HepG2 (cell line): ENCODE results near the gene YWHAE. TPM values are rescaled to one million over a fixed set of nuclear protein-coding genes. Genes with fewer than 3 reads are reported as not detected.
A peak's percentile ranks its signal among the peaks of the same experiment; 100 is the strongest.

Experiments
- ATF1 ChIP-seq: IDR thresholded peaks from 2 replicates; pipeline ENCODE4 v1.6.1; 2016; ENCODE audit warnings: mild to moderate bottlenecking, control low read depth
- CCDC6 ChIP-seq: sonication (generic); formaldehyde crosslinking; IDR thresholded peaks from 2 replicates; pipeline ENCODE4 v1.8.1; 2022; ENCODE audit warnings: mild to moderate bottlenecking, missing genetic modification reagents, moderate library complexity
- KAT7 ChIP-seq: IDR thresholded peaks from 2 replicates; pipeline ENCODE4 v1.6.1; 2018; ENCODE audit warnings: borderline replicate concordance, missing compliant biosample characterization
- NCOA5 ChIP-seq: sonication (generic); formaldehyde crosslinking; IDR thresholded peaks from 2 replicates; pipeline ENCODE4 v1.4.0; 2020; ENCODE audit warnings: missing genetic modification reagents
- NFKBIZ ChIP-seq: IDR thresholded peaks from 2 replicates; pipeline ENCODE4 v1.6.1; 2018; ENCODE audit warnings: missing genetic modification reagents, missing compliant biosample characterization
- NRL ChIP-seq: sonication (generic); formaldehyde crosslinking; IDR thresholded peaks from 2 replicates; pipeline ENCODE4 v1.5.0; 2020; ENCODE audit warnings: missing genetic modification reagents, mild to moderate bottlenecking, moderate library complexity, borderline replicate concordance
- PHF21A ChIP-seq: sonication (generic); formaldehyde crosslinking; IDR thresholded peaks from 2 replicates; pipeline ENCODE4 v1.5.0; 2020; ENCODE audit warnings: mild to moderate bottlenecking, missing genetic modification reagents
- POLR2AphosphoS2 ChIP-seq: IDR thresholded peaks from 2 replicates; pipeline ENCODE4 v1.6.1; 2011; ENCODE audit warnings: low read depth, low read length, improper control_type of control experiment
- REPIN1 ChIP-seq: sonication (generic); formaldehyde crosslinking; IDR thresholded peaks from 2 replicates; pipeline ENCODE4 v1.8.0; 2022; ENCODE audit warnings: missing genetic modification reagents, low read depth, mild to moderate bottlenecking, borderline replicate concordance
- TBP ChIP-seq: sonication (generic); formaldehyde crosslinking; IDR thresholded peaks from 2 replicates; pipeline ENCODE4 v1.5.0; 2020; ENCODE audit warnings: missing genetic modification reagents
- ZKSCAN5 ChIP-seq: sonication (generic); formaldehyde crosslinking; IDR thresholded peaks from 2 replicates; pipeline ENCODE4 v1.5.1; 2020; ENCODE audit warnings: mild to moderate bottlenecking, missing genetic modification reagents
- ZNF160 ChIP-seq: sonication (generic); formaldehyde crosslinking; IDR thresholded peaks from 2 replicates; pipeline ENCODE4 v1.8.0; 2022; ENCODE audit warnings: mild to moderate bottlenecking, inconsistent platforms, missing genetic modification reagents
- ZNF225 ChIP-seq: sonication (generic); formaldehyde crosslinking; IDR thresholded peaks from 2 replicates; pipeline ENCODE4 v1.4.0; 2020; ENCODE audit warnings: mild to moderate bottlenecking, missing genetic modification reagents
- ZNF33A ChIP-seq: sonication (generic); formaldehyde crosslinking; IDR thresholded peaks from 2 replicates; pipeline ENCODE4 v1.5.1; 2020; ENCODE audit warnings: missing genetic modification reagents, mild to moderate bottlenecking, moderate library complexity, borderline replicate concordance
- polyA plus RNA-seq, 8 experiments: library from polyadenylated mRNA; depleted of rRNA in 3 of 8; stranded (reverse) in 7 of 8; unstranded in 1 of 8; fragments of >200 nt; fragmentation: Illumina TruSeq in 4 of 8; extraction: Trizol in 4 of 8; gene quantifications; 2 replicates each; pipeline versions ENCODE4 v1.2.1 to v1.2.3, GENCODE V29; 2011 to 2016; ENCODE audit warnings: low read depth in 4 of 8, missing spikeins in 1 of 8, mixed read lengths in 1 of 8; ENCODE audit not compliant: insufficient read depth in 1 of 8
- total RNA-seq, 5 experiments: library from RNA; depleted of rRNA; stranded (reverse); fragments of >200 nt; fragmentation: Illumina TruSeq; extraction: Trizol; gene quantifications; 2 replicates each; pipeline ENCODE4 v1.2.3, GENCODE V29; 2016; ENCODE audit warnings: low read depth in 1 of 5
- TF ChIP-seq, protein P1 (sequence below): sonication (generic); formaldehyde crosslinking; IDR thresholded peaks from 2 replicates; pipeline ENCODE4 v1.8.1; 2022; ENCODE audit warnings: low read depth, mild to moderate bottlenecking, missing genetic modification reagents
- TF ChIP-seq, protein P2 (sequence below): sonication (generic); formaldehyde crosslinking; IDR thresholded peaks from 2 replicates; pipeline ENCODE4 v1.4.0; 2020; ENCODE audit warnings: missing genetic modification reagents, mild to moderate bottlenecking, borderline replicate concordance
- TF ChIP-seq, protein P3 (sequence below): sonication (generic); formaldehyde crosslinking; IDR thresholded peaks from 2 replicates; pipeline ENCODE4 v1.9.0; 2021; ENCODE audit warnings: mild to moderate bottlenecking, missing genetic modification reagents

The YWHAE gene
- total and polyA plus RNA-seq, 2 of the 13 experiments (the other 11 are each of a cell fraction or from before 2014, with no cell fraction given): 256 to 335 TPM

DNA sequence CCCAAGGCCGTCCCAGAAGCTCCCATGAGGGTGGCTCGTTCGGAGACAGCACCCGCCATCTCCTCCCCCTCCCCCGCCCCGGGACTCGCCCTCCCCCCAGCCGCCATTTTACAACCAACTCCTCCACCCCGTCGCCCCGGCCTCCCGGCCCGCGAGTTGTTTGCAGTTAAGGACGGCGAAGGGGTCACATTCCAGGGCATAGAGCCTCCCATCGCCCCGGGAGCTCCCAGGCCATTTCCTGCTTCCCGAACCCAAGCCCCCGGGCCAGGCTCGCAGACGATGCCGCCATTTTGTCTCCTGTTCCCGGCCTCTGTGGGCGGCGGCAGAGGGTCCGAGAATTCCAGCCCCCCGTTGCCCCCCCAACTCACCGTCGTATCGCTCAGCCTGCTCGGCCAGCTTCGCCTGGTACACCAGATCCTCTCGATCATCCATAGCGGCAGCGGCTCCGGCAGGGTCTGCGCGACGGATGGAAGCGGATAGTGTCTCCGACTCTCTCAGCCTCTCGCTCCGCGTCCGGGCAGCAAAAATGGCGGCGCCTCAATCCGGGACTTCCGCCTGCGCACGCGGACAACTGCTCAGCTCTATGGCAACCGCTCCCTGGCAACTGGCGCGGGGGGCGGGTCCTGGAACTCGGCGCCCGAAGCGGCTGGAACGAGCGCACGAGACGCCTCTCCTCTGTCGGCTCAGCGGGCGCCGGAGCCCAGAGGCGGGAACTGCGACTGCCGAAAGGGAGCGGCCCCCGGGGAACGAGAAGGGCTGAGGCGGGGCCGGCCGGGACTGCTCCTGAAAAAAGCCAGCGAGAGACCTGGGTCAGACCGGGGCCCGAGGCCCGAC, at the start of gene YWHAE (continued):
- peak; percentile 75; the same call in 1 of the 2 replicates for TF ChIP-seq NRL (CRISPR knock-in tag)
- TF ChIP-seq ZNF225: peak; percentile 55; the same call in 1 of the 2 replicates
- no peak for TF ChIP-seq ATF1 (CRISPR knock-in tag)
- TF ChIP-seq NCOA5 (CRISPR knock-in tag): no peak
- TF ChIP-seq CCDC6 (CRISPR knock-in tag): peak; percentile 59
- no peak for TF ChIP-seq KAT7 (CRISPR knock-in tag)
- TF ChIP-seq, protein P1, sequence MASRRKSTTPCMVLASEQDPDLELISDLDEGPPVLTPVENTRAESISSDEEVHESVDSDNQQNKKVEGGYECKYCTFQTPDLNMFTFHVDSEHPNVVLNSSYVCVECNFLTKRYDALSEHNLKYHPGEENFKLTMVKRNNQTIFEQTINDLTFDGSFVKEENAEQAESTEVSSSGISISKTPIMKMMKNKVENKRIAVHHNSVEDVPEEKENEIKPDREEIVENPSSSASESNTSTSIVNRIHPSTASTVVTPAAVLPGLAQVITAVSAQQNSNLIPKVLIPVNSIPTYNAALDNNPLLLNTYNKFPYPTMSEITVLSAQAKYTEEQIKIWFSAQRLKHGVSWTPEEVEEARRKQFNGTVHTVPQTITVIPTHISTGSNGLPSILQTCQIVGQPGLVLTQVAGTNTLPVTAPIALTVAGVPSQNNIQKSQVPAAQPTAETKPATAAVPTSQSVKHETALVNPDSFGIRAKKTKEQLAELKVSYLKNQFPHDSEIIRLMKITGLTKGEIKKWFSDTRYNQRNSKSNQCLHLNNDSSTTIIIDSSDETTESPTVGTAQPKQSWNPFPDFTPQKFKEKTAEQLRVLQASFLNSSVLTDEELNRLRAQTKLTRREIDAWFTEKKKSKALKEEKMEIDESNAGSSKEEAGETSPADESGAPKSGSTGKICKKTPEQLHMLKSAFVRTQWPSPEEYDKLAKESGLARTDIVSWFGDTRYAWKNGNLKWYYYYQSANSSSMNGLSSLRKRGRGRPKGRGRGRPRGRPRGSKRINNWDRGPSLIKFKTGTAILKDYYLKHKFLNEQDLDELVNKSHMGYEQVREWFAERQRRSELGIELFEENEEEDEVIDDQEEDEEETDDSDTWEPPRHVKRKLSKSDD (CRISPR knock-in tag): peak; percentile 97
- TF ChIP-seq ZNF33A: peak; percentile 93; the same call in 1 of the 2 replicates
- TF ChIP-seq ZKSCAN5 (CRISPR knock-in tag): 0 out of 2 replicates have a peak, but pooled peaks have one; percentile 37
- no peak for TF ChIP-seq TBP (CRISPR knock-in tag)
- TF ChIP-seq, protein P2, sequence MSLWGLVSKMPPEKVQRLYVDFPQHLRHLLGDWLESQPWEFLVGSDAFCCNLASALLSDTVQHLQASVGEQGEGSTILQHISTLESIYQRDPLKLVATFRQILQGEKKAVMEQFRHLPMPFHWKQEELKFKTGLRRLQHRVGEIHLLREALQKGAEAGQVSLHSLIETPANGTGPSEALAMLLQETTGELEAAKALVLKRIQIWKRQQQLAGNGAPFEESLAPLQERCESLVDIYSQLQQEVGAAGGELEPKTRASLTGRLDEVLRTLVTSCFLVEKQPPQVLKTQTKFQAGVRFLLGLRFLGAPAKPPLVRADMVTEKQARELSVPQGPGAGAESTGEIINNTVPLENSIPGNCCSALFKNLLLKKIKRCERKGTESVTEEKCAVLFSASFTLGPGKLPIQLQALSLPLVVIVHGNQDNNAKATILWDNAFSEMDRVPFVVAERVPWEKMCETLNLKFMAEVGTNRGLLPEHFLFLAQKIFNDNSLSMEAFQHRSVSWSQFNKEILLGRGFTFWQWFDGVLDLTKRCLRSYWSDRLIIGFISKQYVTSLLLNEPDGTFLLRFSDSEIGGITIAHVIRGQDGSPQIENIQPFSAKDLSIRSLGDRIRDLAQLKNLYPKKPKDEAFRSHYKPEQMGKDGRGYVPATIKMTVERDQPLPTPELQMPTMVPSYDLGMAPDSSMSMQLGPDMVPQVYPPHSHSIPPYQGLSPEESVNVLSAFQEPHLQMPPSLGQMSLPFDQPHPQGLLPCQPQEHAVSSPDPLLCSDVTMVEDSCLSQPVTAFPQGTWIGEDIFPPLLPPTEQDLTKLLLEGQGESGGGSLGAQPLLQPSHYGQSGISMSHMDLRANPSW (CRISPR knock-in tag): no peak; the same call in 1 of the 2 replicates
- TF ChIP-seq, protein P3, sequence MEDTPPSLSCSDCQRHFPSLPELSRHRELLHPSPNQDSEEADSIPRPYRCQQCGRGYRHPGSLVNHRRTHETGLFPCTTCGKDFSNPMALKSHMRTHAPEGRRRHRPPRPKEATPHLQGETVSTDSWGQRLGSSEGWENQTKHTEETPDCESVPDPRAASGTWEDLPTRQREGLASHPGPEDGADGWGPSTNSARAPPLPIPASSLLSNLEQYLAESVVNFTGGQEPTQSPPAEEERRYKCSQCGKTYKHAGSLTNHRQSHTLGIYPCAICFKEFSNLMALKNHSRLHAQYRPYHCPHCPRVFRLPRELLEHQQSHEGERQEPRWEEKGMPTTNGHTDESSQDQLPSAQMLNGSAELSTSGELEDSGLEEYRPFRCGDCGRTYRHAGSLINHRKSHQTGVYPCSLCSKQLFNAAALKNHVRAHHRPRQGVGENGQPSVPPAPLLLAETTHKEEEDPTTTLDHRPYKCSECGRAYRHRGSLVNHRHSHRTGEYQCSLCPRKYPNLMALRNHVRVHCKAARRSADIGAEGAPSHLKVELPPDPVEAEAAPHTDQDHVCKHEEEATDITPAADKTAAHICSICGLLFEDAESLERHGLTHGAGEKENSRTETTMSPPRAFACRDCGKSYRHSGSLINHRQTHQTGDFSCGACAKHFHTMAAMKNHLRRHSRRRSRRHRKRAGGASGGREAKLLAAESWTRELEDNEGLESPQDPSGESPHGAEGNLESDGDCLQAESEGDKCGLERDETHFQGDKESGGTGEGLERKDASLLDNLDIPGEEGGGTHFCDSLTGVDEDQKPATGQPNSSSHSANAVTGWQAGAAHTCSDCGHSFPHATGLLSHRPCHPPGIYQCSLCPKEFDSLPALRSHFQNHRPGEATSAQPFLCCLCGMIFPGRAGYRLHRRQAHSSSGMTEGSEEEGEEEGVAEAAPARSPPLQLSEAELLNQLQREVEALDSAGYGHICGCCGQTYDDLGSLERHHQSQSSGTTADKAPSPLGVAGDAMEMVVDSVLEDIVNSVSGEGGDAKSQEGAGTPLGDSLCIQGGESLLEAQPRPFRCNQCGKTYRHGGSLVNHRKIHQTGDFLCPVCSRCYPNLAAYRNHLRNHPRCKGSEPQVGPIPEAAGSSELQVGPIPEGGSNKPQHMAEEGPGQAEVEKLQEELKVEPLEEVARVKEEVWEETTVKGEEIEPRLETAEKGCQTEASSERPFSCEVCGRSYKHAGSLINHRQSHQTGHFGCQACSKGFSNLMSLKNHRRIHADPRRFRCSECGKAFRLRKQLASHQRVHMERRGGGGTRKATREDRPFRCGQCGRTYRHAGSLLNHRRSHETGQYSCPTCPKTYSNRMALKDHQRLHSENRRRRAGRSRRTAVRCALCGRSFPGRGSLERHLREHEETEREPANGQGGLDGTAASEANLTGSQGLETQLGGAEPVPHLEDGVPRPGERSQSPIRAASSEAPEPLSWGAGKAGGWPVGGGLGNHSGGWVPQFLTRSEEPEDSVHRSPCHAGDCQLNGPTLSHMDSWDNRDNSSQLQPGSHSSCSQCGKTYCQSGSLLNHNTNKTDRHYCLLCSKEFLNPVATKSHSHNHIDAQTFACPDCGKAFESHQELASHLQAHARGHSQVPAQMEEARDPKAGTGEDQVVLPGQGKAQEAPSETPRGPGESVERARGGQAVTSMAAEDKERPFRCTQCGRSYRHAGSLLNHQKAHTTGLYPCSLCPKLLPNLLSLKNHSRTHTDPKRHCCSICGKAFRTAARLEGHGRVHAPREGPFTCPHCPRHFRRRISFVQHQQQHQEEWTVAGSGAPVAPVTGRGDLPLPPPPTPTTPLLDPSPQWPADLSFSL (CRISPR knock-in tag): no peak
- TF ChIP-seq PHF21A (CRISPR knock-in tag): peak; percentile 70
- no peak for TF ChIP-seq NFKBIZ (CRISPR knock-in tag)
- peak; percentile 78; the same call in 1 of the 2 replicates for TF ChIP-seq REPIN1 (CRISPR knock-in tag)
- no peak for TF ChIP-seq ZNF160 (CRISPR knock-in tag)
- peak; percentile 86 for TF ChIP-seq POLR2AphosphoS2
